HEK293 (cell line): ENCODE results near the gene MAFF.
A peak's percentile ranks its signal among the peaks of the same experiment; 100 is the strongest.

Experiments
- CTCF ChIA-PET: fragments of 350-600 bp; formaldehyde crosslinking; extraction: SDS; loops from one replicate; lab custom pipeline; 2021; ENCODE audit warnings: antibody characterized with exemption; lab: Yijun Ruan, JAX
- POLR2A ChIA-PET: fragments of 300-600 bp; formaldehyde crosslinking; extraction: SDS; loops from one replicate; lab custom pipeline; 2020; ENCODE audit warnings: antibody characterized with exemption, inconsistent platforms; lab: Yijun Ruan, JAX
- H3K27ac ChIP-seq: fragments of 200-500 bp; sonication (Bioruptor generic); 2 replicates; pipeline ENCODE4 v1.5.1; 2014; ENCODE audit warnings: low read depth, low read length, control low read depth, inconsistent platforms; ENCODE audit errors: extremely low read depth
- H3K36me3 ChIP-seq, 2 experiments: fragments of 200-500 bp in 1 of 2; sonication (Bioruptor generic) in 1 of 2; 1 replicate in 1 of 2; 2 replicates in 1 of 2; pipeline ENCODE4 v1.5.1; 2014 to 2017; ENCODE audit warnings: inconsistent platforms in 2 of 2, low read length in 2 of 2; ENCODE audit not compliant: control insufficient read depth in 2 of 2, insufficient read depth in 1 of 2
- H3K4me1 ChIP-seq: fragments of 200-500 bp; sonication (Bioruptor generic); 2 replicates; pipeline ENCODE4 v1.5.1; 2014; ENCODE audit warnings: mild to moderate bottlenecking, low read length, inconsistent platforms; ENCODE audit not compliant: control insufficient read depth, insufficient read depth
- H3K4me3 ChIP-seq: 2 replicates; pipeline ENCODE4 v1.5.1; 2011; ENCODE audit warnings: low read depth, mild to moderate bottlenecking, control low read depth, low read length, moderate library complexity
- H3K9me3 ChIP-seq: fragments of 200-500 bp; sonication (Bioruptor generic); 2 replicates; pipeline ENCODE4 v1.5.1; 2014; ENCODE audit warnings: low read depth, low read length, inconsistent platforms; ENCODE audit not compliant: control insufficient read depth, insufficient read depth
- BCL11A ChIP-seq: fragments of 450-650 bp; formaldehyde crosslinking; IDR thresholded peaks from 2 replicates; pipeline ENCODE4 v1.5.1; 2016; ENCODE audit warnings: low read depth, missing biosample characterization, missing genetic modification characterization
- EGR2 ChIP-seq: fragments of 450-650 bp; formaldehyde crosslinking; IDR thresholded peaks from 2 replicates; pipeline ENCODE4 v1.5.1; 2016; ENCODE audit warnings: low read depth, missing biosample characterization, missing genetic modification characterization
- KLF1 ChIP-seq: fragments of 450-650 bp; formaldehyde crosslinking; IDR thresholded peaks from 2 replicates; pipeline ENCODE4 v1.5.1; 2016; ENCODE audit warnings: missing biosample characterization, missing genetic modification characterization
- KLF7 ChIP-seq: fragments of 450-650 bp; formaldehyde crosslinking; IDR thresholded peaks from 2 replicates; pipeline ENCODE4 v1.5.1; 2016; ENCODE audit warnings: missing biosample characterization, missing genetic modification characterization, borderline replicate concordance
- MZF1 ChIP-seq: fragments of 450-650 bp; formaldehyde crosslinking; IDR thresholded peaks from 2 replicates; pipeline ENCODE4 v1.5.1; 2017; ENCODE audit warnings: missing biosample characterization, missing genetic modification characterization, borderline replicate concordance
- OSR2 ChIP-seq: fragments of 450-650 bp; formaldehyde crosslinking; IDR thresholded peaks from 2 replicates; pipeline ENCODE4 v1.5.1; 2016; ENCODE audit warnings: missing biosample characterization, missing genetic modification characterization
- PRDM1 ChIP-seq: fragments of 450-650 bp; formaldehyde crosslinking; IDR thresholded peaks from 2 replicates; pipeline ENCODE4; 2016; ENCODE audit warnings: missing biosample characterization, missing genetic modification characterization
- SCRT1 ChIP-seq: fragments of 450-650 bp; formaldehyde crosslinking; IDR thresholded peaks from 2 replicates; pipeline ENCODE4 v1.5.1; 2016; ENCODE audit warnings: missing biosample characterization, missing genetic modification characterization, borderline replicate concordance
- SCRT2 ChIP-seq: fragments of 450-650 bp; formaldehyde crosslinking; IDR thresholded peaks from 2 replicates; pipeline ENCODE4 v1.5.1; 2016; ENCODE audit warnings: missing biosample characterization, missing genetic modification characterization
- ZNF132 ChIP-seq: fragments of 450-650 bp; formaldehyde crosslinking; IDR thresholded peaks from 2 replicates; pipeline ENCODE4 v1.5.1; 2017; ENCODE audit warnings: missing biosample characterization, missing genetic modification characterization, borderline replicate concordance
- ZNF157 ChIP-seq: fragments of 450-650 bp; formaldehyde crosslinking; IDR thresholded peaks from 2 replicates; pipeline ENCODE4 v1.5.1; 2016; ENCODE audit warnings: missing biosample characterization, missing genetic modification characterization
- ZNF248 ChIP-seq: fragments of 450-650 bp; formaldehyde crosslinking; IDR thresholded peaks from 2 replicates; pipeline ENCODE4 v1.5.1; 2017; ENCODE audit warnings: missing biosample characterization, missing genetic modification characterization
- ZNF26 ChIP-seq: fragments of 450-650 bp; formaldehyde crosslinking; IDR thresholded peaks from 2 replicates; pipeline ENCODE4 v1.5.1; 2016; ENCODE audit warnings: missing biosample characterization, missing genetic modification characterization
- ZNF350 ChIP-seq: fragments of 450-650 bp; formaldehyde crosslinking; IDR thresholded peaks from 2 replicates; pipeline ENCODE4 v1.5.0; 2017; ENCODE audit warnings: missing biosample characterization, mild to moderate bottlenecking, missing genetic modification characterization
- ZNF362 ChIP-seq: fragments of 450-650 bp; formaldehyde crosslinking; IDR thresholded peaks from 2 replicates; pipeline ENCODE4 v1.5.1; 2016; ENCODE audit warnings: missing biosample characterization, missing genetic modification characterization
- ZNF37A ChIP-seq: fragments of 450-650 bp; IDR thresholded peaks from 2 replicates; pipeline ENCODE4 v1.5.1; 2018; ENCODE audit warnings: missing biosample characterization, missing genetic modification characterization
- ZNF398 ChIP-seq: fragments of 450-650 bp; formaldehyde crosslinking; IDR thresholded peaks from 2 replicates; pipeline ENCODE4 v1.5.1; 2017; ENCODE audit warnings: missing biosample characterization, missing genetic modification characterization
- ZNF404 ChIP-seq: fragments of 450-650 bp; formaldehyde crosslinking; IDR thresholded peaks from 2 replicates; pipeline ENCODE4 v1.5.1; 2017; ENCODE audit warnings: missing biosample characterization, missing genetic modification characterization
- ZNF423 ChIP-seq: fragments of 450-650 bp; formaldehyde crosslinking; IDR thresholded peaks from 2 replicates; pipeline ENCODE4 v1.5.1; 2016; ENCODE audit warnings: missing biosample characterization, missing genetic modification characterization
- ZNF48 ChIP-seq: fragments of 450-650 bp; formaldehyde crosslinking; IDR thresholded peaks from 2 replicates; pipeline ENCODE4 v1.5.1; 2016; ENCODE audit warnings: missing biosample characterization, missing genetic modification characterization
- ZNF529 ChIP-seq: fragments of 450-650 bp; formaldehyde crosslinking; IDR thresholded peaks from 2 replicates; pipeline ENCODE4 v1.5.1; 2017; ENCODE audit warnings: missing genetic modification characterization, missing biosample characterization; ENCODE audit not compliant: insufficient replicate concordance
- ZNF585B ChIP-seq: fragments of 450-650 bp; formaldehyde crosslinking; IDR thresholded peaks from 2 replicates; pipeline ENCODE4 v1.5.1; 2016; ENCODE audit warnings: missing biosample characterization, missing genetic modification characterization
- ZNF610 ChIP-seq: fragments of 450-650 bp; formaldehyde crosslinking; IDR thresholded peaks from 2 replicates; pipeline ENCODE4 v1.5.1; 2016; ENCODE audit warnings: missing biosample characterization, missing genetic modification characterization, borderline replicate concordance
- ZNF639 ChIP-seq: fragments of 450-650 bp; formaldehyde crosslinking; IDR thresholded peaks from 2 replicates; pipeline ENCODE4 v1.5.1; 2016; ENCODE audit warnings: missing biosample characterization, missing genetic modification characterization
- ZNF707 ChIP-seq: fragments of 450-650 bp; formaldehyde crosslinking; IDR thresholded peaks from 2 replicates; pipeline ENCODE4 v1.5.1; 2016; ENCODE audit warnings: missing biosample characterization, missing genetic modification characterization

MAFF gene

GRCh38 chr22:38192475-38192863 lies 9.3 kb upstream of the MAFF start (continued):
- peak; percentile 85 for TF ChIP-seq SCRT2 (tag by site-specific recombination)

- Histone ChIP-seq H3K9me3 (no peaks in the 10 kb centered on the region), H3K4me3 (no peak overlapping the region), H3K4me1 (no peaks in the 10 kb centered on the region), H3K36me3 (no peaks in the 10 kb centered on the region), H3K27ac (no peak overlapping the region)
- CTCF ChIA-PET: interaction anchor here (1.4 to 1.6 kb wide), 2 partner anchors 36 to 93 kb away, joined by 3 read pairs; no protein-coding TSS in a partner anchor
- TF ChIP-seq ZNF362 (tag by site-specific recombination): 0 out of 2 replicates have a peak, but pooled peaks have one; percentile 25
- no peak for TF ChIP-seq EGR2 (tag by site-specific recombination)
- POLR2A ChIA-PET: interaction anchor here (0.7 kb wide), 1 partner anchor 933 kb away, joined by 3 read pairs; no protein-coding TSS in a partner anchor
These were observed 8.2 kb upstream of the MAFF start for GRCh38 chr22:38193580-38193979.

- Histone ChIP-seq H3K36me3 (no peaks in the 10 kb centered on the region), H3K4me3 (no peak overlapping the region), H3K9me3 (no peaks in the 10 kb centered on the region), H3K27ac (no peak overlapping the region), H3K4me1 (no peaks in the 10 kb centered on the region)
- ChIA-PET POLR2A (interaction anchor here (0.9 to 1.4 kb wide), 2 partner anchors 15 to 163 kb away, joined by 4 read pairs; partner anchors contain the start of gene PLA2G6), CTCF (no interaction called here)
- TF ChIP-seq ZNF350 (tag by site-specific recombination) (no peak), KLF1 (no peak), ZNF707 (tag by site-specific recombination) (no peak), ZNF398 (no peak), ZNF639 (tag by site-specific recombination) (no peak), SCRT1 (tag by site-specific recombination) (no peak), ZNF248 (tag by site-specific recombination) (no peak), ZNF529 (no peak), KLF7 (tag by site-specific recombination) (no peak), ZNF404 (tag by site-specific recombination) (no peak), BCL11A (tag by site-specific recombination) (no peak), OSR2 (tag by site-specific recombination) (no peak), MZF1 (tag by site-specific recombination) (no peak), ZNF132 (tag by site-specific recombination) (no peak), ZNF585B (tag by site-specific recombination) (no peak), ZNF157 (no peak), PRDM1 (tag by site-specific recombination) (no peak), ZNF26 (tag by site-specific recombination) (no peak), ZNF37A (tag by site-specific recombination) (no peak), ZNF423 (tag by site-specific recombination) (no peak), EGR2 (tag by site-specific recombination) (no peak; the same call in 1 of the 2 replicates), ZNF48 (tag by site-specific recombination) (no peak), ZNF610 (tag by site-specific recombination) (no peak)
These were observed 4.9 kb upstream of the MAFF start for GRCh38 chr22:38196791-38197419.
